GM06990 (cell line): Measurements from ENCODE around the gene CCDC85B.

Source experiments
- DNase-seq: peaks from one replicate; pipeline ENCODE4 v3.0.0-alpha.2; 2011; ENCODE audit not compliant: insufficient read length; ENCODE audit errors: extremely low read depth
- H3K27me3 ChIP-seq: replicated peaks from 2 replicates; pipeline ENCODE4 v1.6.0; 2011; ENCODE audit warnings: low read length; ENCODE audit not compliant: control insufficient read depth, insufficient read depth
- H3K36me3 ChIP-seq: 2 replicates; pipeline ENCODE4 v1.5.1; 2011; ENCODE audit warnings: low read length; ENCODE audit not compliant: control insufficient read depth, insufficient read depth
- H3K4me3 ChIP-seq: replicated peaks from 2 replicates; pipeline ENCODE4 v1.5.1; 2011; ENCODE audit warnings: low read depth, mild to moderate bottlenecking, control low read depth, low read length
- CTCF ChIP-seq: IDR thresholded peaks from 2 replicates; pipeline ENCODE4 v1.5.1; 2011; ENCODE audit warnings: low read length, control low read depth, mild to moderate bottlenecking, inconsistent platforms; ENCODE audit not compliant: insufficient read depth, poor library complexity, severe bottlenecking

CCDC85B gene

GRCh38 chr11:65862941-65863888 lies 27.3 kb upstream of the CCDC85B start:
- Histone ChIP-seq H3K36me3 (peaks cover 44% of the 10 kb centered on the region), H3K27me3 (no peaks in the 10 kb centered on the region), H3K4me3 (no peak overlapping the region)
- no peak for TF ChIP-seq CTCF
- DNase-seq = no peak

- no peak for TF ChIP-seq CTCF
- DNase-seq = no peak
- no peak overlapping the region for H3K4me3 ChIP-seq
- H3K27me3 ChIP-seq = no peaks in the 10 kb centered on the region
- H3K36me3 ChIP-seq = peaks cover 44% of the 10 kb centered on the region
Measured at GRCh38 chr11:65863889-65864705, 26.4 kb upstream of the CCDC85B start.

GRCh38 chr11:65864706-65865471 lies 25.6 kb upstream of the CCDC85B start:
- peaks cover 44% of the 10 kb centered on the region for H3K36me3 ChIP-seq

GRCh38 chr11:65865550-65866172 lies 24.8 kb upstream of the CCDC85B start:
- Histone ChIP-seq H3K36me3 (peaks cover 44% of the 10 kb centered on the region), H3K4me3 (no peak overlapping the region), H3K27me3 (no peaks in the 10 kb centered on the region)
- TF ChIP-seq CTCF = no peak
- no peak for DNase-seq

More at GRCh38 chr11:65864706-65865471, 25.6 kb upstream of the CCDC85B start:
- no peak for DNase-seq
- TF ChIP-seq CTCF = no peak
- Histone ChIP-seq H3K27me3 (no peaks in the 10 kb centered on the region), H3K4me3 (no peak overlapping the region)
